ENCODE data around the gene PRSS53.

DNA sequence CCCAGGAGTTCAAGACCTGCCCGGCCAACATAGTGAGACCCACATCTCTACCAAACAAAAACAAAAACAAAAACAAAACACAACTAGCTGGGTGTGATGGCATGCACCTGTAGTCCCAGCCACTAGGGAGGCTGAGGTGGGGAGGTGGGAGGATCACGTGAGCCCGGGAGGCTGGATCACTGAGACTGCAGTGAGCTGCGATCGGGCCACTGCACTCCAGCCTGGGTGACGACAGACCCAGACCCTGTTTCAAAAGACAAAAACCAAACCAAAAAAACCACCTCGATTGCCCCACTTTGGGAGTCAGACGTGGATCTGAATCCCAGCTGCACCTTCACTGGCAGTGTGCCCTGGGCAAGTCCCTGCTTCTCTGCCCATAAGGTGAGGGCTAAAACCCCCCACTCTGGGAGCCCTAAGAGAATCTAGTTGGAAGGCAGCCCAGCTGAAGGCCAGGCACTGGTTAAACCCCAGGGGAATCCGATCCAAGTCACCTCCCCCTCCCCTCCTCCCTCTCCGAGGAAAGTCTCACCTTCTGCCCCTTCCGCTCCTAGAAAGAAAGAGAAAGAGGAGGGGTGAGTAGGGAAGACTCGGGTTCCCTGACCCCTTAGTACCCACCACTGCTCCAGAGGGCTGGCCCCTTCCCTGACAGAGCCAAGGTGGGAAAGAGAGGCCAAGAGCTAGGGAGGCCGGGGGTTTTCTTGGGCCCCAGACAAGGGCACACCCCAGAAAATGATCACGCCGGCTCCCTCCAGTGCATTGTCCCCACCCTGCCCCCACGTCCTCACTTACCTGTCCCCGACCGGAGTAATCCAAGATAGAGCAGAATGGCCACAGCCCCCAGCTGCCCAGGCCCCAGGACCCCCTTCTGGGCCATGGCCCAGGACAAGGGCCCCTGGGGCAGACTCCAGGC, 46.1 kb upstream of the PRSS53 start:
- TF ChIP-seq, protein P1, sequence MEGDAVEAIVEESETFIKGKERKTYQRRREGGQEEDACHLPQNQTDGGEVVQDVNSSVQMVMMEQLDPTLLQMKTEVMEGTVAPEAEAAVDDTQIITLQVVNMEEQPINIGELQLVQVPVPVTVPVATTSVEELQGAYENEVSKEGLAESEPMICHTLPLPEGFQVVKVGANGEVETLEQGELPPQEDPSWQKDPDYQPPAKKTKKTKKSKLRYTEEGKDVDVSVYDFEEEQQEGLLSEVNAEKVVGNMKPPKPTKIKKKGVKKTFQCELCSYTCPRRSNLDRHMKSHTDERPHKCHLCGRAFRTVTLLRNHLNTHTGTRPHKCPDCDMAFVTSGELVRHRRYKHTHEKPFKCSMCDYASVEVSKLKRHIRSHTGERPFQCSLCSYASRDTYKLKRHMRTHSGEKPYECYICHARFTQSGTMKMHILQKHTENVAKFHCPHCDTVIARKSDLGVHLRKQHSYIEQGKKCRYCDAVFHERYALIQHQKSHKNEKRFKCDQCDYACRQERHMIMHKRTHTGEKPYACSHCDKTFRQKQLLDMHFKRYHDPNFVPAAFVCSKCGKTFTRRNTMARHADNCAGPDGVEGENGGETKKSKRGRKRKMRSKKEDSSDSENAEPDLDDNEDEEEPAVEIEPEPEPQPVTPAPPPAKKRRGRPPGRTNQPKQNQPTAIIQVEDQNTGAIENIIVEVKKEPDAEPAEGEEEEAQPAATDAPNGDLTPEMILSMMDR (IDR thresholded peaks at IDR 0.05): peak; percentile 22 to 69 (median 53)
- TF ChIP-seq POLR2A (IDR thresholded peaks at IDR 0.05): no peak
